ENCODE results near the gene GADL1.

GADL1 gene

DNA sequence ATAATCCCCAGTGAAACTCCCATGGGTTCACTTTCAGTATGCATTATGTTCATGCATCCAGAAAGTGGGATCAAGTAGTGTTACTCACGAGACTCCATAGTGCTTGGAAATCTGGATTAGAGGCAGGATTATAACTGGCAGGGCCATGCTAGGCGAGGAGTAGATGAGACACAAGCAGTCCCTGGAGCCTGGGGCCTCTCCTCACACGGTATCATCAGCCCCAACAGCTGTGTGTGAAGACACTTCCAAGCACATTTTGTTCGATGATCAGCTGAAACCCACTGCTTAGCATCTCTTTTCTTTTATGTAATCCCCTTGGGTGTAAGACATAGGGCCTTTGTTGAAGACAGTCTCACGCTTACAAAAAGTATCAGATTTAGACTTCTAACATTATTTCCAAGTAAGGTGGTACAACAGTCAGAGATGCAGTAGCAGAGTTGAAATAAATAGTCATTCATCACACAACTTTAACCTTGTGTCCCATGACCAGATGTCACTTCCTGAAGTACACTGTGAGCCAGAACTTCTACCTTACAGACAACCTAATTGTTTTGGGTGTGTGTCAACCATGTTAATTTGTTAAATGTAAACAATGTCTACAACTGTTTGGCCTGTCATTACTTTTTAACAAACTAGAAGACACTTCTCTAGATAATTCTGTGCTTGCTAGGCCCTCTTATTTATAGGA, 116.9 kb downstream of the GADL1 start:
- Histone ChIP-seq H3K27ac (ENCODE audit: low read length) (no peak overlapping the region), H3K4me3 (ENCODE audit: low read length) (no peak overlapping the region), H3K4me1 (ENCODE audit: control insufficient read depth, insufficient read depth, low read length) (no peaks in the 10 kb centered on the region), H3K27me3 (ENCODE audit: control insufficient read depth, insufficient read depth, low read length) (no peaks in the 10 kb centered on the region), H3K36me3 (ENCODE audit: control insufficient read depth, insufficient read depth, low read length) (no peaks in the 10 kb centered on the region), H3K9me3 (ENCODE audit: control insufficient read depth, insufficient read depth, low read length) (no peaks in the 10 kb centered on the region)
- no CpG with 5 or more reads among the region's 5 CpGs for WGBS (ENCODE audit: insufficient coverage, insufficient read length)
- DNase-seq (ENCODE audit: low read depth, low spot score): no peak

DNA sequence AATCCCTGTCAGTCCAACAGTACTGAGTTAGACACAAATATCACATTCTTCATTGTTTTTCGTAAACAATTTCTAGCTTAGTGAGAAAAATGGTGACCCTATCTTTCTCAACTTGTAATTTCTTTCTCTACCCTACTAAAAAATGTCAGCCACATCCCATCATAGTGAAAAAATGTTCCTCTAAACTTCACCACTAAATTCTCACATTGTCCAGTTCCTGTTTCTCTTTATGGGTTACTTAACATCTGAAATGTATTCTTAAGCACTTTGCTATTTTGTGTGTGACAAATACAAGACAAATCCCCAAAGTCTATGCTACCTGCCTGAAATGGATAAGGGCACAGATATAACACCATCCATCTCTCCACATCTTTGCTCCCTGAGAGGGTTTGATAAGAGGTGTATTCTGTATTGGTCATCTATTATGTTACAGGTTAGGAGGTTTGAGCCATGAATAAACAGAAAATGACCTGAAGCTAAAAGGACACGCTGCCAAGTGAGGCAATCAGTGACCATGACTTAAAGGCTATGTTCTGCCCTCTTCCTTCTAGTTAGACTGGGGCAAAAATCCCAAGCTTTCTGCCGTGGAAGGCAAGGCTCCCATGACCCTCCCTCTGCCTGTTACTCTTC, 118.2 kb downstream of the GADL1 start:
- Histone ChIP-seq H3K4me1 (ENCODE audit: control insufficient read depth, insufficient read depth, low read length) (no peaks in the 10 kb centered on the region), H3K4me3 (ENCODE audit: low read length) (no peak overlapping the region), H3K9me3 (ENCODE audit: control insufficient read depth, insufficient read depth, low read length) (no peaks in the 10 kb centered on the region), H3K36me3 (ENCODE audit: control insufficient read depth, insufficient read depth, low read length) (no peaks in the 10 kb centered on the region), H3K27me3 (ENCODE audit: control insufficient read depth, insufficient read depth, low read length) (no peaks in the 10 kb centered on the region), H3K27ac (ENCODE audit: low read length) (no peak overlapping the region)
- no CpG with 5 or more reads among the region's 3 CpGs for WGBS (ENCODE audit: insufficient coverage, insufficient read length)
- no peak for DNase-seq (ENCODE audit: low read depth, low spot score)

DNA sequence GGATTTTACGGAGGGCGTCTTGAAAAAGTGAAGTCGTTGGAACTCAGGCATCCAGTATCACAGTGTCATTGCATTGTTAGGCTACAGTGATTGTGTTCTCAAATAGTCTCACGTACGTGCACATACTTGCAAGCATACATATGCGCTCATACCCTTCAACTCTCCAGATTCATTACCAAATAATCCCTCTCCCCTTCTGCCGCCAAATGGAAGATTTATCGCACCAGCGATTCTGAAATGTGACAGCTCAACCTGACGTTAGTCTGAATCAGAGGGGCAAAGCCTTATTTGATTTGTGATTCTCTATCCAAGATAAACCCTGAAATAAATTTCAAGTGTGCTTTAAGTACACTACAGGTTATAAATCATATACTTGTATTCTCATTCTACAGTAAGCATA, 119.4 kb downstream of the GADL1 start:
- Histone ChIP-seq H3K9me3 (ENCODE audit: control insufficient read depth, insufficient read depth, low read length) (no peaks in the 10 kb centered on the region), H3K4me3 (ENCODE audit: low read length) (no peak overlapping the region), H3K4me1 (ENCODE audit: control insufficient read depth, insufficient read depth, low read length) (no peaks in the 10 kb centered on the region), H3K36me3 (ENCODE audit: control insufficient read depth, insufficient read depth, low read length) (no peaks in the 10 kb centered on the region), H3K27ac (ENCODE audit: low read length) (no peak overlapping the region), H3K27me3 (ENCODE audit: control insufficient read depth, insufficient read depth, low read length) (no peaks in the 10 kb centered on the region)
- WGBS (ENCODE audit: insufficient coverage, insufficient read length): no CpG with 5 or more reads among the region's 10 CpGs
- DNase-seq (ENCODE audit: low read depth, low spot score): no peak

DNA sequence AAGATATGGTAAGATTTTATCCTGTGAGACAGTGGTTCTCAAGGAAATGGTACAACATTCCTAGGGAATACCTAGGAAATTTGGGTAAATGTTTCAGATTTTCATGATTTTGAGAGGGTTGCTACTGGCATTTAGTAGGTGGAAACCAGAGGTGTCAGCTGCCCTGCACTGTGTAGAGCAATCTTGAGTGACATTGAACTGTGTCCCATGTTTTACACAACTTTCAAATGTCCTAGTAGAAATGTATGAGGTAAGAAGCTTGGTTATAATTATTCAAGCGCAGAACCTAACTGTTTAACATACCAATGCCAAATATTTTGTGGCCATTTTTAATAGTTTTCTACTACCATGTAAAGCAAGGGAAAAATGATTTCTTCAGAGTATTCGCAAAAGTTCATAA, 120.4 kb downstream of the GADL1 start:
- H3K4me1 ChIP-seq (ENCODE audit: control insufficient read depth, insufficient read depth, low read length): no peaks in the 10 kb centered on the region
- DNase-seq (ENCODE audit: low read depth, low spot score): no peak
- no CpG with 5 or more reads among the region's 2 CpGs for WGBS (ENCODE audit: insufficient coverage, insufficient read length)
- no peak overlapping the region for H3K4me3 ChIP-seq (ENCODE audit: low read length)
- no peaks in the 10 kb centered on the region for H3K36me3 ChIP-seq (ENCODE audit: control insufficient read depth, insufficient read depth, low read length)
- no peaks in the 10 kb centered on the region for H3K9me3 ChIP-seq (ENCODE audit: control insufficient read depth, insufficient read depth, low read length)
- H3K27me3 ChIP-seq (ENCODE audit: control insufficient read depth, insufficient read depth, low read length): no peaks in the 10 kb centered on the region
- H3K27ac ChIP-seq (ENCODE audit: low read length): no peak overlapping the region

DNA sequence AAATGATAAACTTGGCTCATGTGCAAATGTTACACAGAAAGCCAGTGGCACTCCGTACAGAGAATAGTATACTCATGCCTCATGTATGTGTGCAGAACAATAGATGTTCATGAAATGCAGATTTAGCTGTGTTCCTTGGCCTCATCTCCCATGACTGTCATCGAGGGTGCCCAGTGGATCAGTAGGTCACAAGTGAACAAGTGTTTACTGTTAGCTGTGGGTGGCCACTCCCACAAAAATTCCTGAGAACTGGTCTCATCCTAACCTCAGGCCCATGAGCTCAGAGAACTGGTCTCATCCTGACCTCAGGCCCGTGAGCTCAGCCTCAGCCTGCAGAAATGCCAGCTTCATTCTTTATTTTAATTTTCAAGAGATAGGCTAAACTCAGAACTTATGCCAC, 124.1 kb downstream of the GADL1 start:
- no CpG with 5 or more reads among the region's 3 CpGs for WGBS (ENCODE audit: insufficient coverage, insufficient read length)
- Histone ChIP-seq H3K27ac (ENCODE audit: low read length) (no peak overlapping the region), H3K4me1 (ENCODE audit: control insufficient read depth, insufficient read depth, low read length) (no peaks in the 10 kb centered on the region), H3K27me3 (ENCODE audit: control insufficient read depth, insufficient read depth, low read length) (no peaks in the 10 kb centered on the region), H3K9me3 (ENCODE audit: control insufficient read depth, insufficient read depth, low read length) (no peaks in the 10 kb centered on the region), H3K36me3 (ENCODE audit: control insufficient read depth, insufficient read depth, low read length) (no peaks in the 10 kb centered on the region), H3K4me3 (ENCODE audit: low read length) (no peak overlapping the region)
- DNase-seq (ENCODE audit: low read depth, low spot score): no peak

DNA sequence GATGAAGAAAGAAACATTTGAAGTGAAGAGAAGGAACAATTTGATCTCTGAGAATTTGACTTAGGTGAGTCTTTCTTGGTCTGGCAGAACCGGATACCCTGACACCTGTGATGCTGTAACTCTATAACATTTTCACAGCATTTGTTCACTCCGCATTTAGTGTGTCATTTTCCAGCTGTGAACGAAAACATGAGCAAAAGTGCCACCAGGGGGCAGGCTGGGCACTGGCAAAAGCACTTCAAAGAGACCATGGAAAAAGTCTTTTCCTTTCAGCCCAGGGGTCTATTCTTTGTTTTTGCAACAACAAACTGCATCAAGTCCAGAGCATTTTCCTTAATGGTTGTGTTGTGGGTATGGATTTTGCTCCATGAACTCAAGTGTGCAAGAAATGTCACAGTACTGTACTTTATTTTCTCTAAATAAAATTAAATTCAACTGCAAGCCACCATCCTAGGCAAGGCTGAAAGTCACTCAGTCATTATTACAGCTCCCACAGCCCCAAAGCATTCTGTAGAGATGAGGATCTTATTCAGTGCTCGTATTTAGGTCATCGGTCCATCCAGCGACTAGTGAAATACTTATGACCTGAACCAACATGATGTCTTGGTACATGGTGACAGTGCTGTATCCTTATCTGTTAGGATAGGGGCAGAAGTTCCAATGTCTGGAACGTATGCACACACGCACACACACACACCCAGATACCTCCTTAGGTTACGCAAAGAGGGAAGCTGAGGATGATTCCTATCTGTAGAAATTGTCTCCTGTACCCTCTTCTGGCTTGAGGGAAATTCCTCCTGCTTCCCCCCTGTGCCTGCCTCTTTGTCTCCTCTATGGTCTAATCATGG, 125.5 kb downstream of the GADL1 start:
- Histone ChIP-seq H3K4me3 (ENCODE audit: low read length) (no peak overlapping the region), H3K9me3 (ENCODE audit: control insufficient read depth, insufficient read depth, low read length) (no peaks in the 10 kb centered on the region), H3K36me3 (ENCODE audit: control insufficient read depth, insufficient read depth, low read length) (no peaks in the 10 kb centered on the region), H3K4me1 (ENCODE audit: control insufficient read depth, insufficient read depth, low read length) (no peaks in the 10 kb centered on the region), H3K27ac (ENCODE audit: low read length) (no peak overlapping the region), H3K27me3 (ENCODE audit: control insufficient read depth, insufficient read depth, low read length) (no peaks in the 10 kb centered on the region)
- DNase-seq (ENCODE audit: low read depth, low spot score): peak; percentile 52
- WGBS (ENCODE audit: insufficient coverage, insufficient read length): no CpG with 5 or more reads among the region's 9 CpGs

DNA sequence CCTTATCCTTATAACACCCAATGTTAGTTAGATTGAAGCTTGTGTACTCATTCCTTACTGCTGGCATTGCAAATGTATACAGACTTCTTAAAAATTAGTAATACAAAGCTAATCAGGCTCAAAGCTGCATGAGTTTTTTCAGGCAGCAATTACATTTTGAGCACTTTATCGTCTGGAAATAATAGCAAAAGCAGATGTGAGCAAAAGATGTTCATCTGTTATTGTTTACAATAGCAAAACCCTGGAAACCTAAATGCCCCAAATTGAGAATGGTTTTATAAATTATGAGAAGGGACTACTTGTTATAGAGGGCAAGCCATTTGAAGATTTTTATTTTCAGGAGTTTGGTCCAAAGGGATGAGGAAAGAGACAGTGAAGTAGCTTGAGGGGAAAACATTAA, 126.4 kb downstream of the GADL1 start:
- no peaks in the 10 kb centered on the region for H3K36me3 ChIP-seq (ENCODE audit: control insufficient read depth, insufficient read depth, low read length)
- H3K27ac ChIP-seq (ENCODE audit: low read length): no peak overlapping the region
- WGBS (ENCODE audit: insufficient coverage, insufficient read length): no CpG with 5 or more reads among the region's 1 CpG
- no peaks in the 10 kb centered on the region for H3K27me3 ChIP-seq (ENCODE audit: control insufficient read depth, insufficient read depth, low read length)
- no peaks in the 10 kb centered on the region for H3K4me1 ChIP-seq (ENCODE audit: control insufficient read depth, insufficient read depth, low read length)
- no peaks in the 10 kb centered on the region for H3K9me3 ChIP-seq (ENCODE audit: control insufficient read depth, insufficient read depth, low read length)
- no peak overlapping the region for H3K4me3 ChIP-seq (ENCODE audit: low read length)
- DNase-seq (ENCODE audit: low read depth, low spot score): no peak

DNA sequence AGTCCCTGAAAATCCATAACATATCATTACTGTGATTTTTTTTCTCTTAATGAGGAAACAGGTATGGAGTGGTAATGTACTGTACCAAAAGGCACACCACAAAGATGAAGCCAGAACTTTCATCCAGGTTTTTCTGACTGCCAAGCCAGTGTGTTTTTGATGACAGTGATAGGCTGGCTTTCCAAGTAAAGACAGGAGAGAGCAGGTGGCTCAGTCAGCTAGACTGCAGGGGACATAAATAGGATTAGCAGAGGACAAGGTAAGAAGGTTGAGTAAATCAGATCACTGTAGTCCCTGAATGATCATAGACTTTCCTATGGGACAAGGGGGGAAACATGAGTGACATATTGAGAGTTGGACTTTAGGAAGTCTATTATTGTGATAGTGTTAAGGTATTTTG, 127.9 kb downstream of the GADL1 start:
- H3K4me3 ChIP-seq (ENCODE audit: low read length): no peak overlapping the region
- H3K9me3 ChIP-seq (ENCODE audit: control insufficient read depth, insufficient read depth, low read length): no peaks in the 10 kb centered on the region
- H3K4me1 ChIP-seq (ENCODE audit: control insufficient read depth, insufficient read depth, low read length): no peaks in the 10 kb centered on the region
- H3K27me3 ChIP-seq (ENCODE audit: control insufficient read depth, insufficient read depth, low read length): no peaks in the 10 kb centered on the region
- H3K36me3 ChIP-seq (ENCODE audit: control insufficient read depth, insufficient read depth, low read length): no peaks in the 10 kb centered on the region
- H3K27ac ChIP-seq (ENCODE audit: low read length): no peak overlapping the region
- DNase-seq (ENCODE audit: low read depth, low spot score): no peak

DNA sequence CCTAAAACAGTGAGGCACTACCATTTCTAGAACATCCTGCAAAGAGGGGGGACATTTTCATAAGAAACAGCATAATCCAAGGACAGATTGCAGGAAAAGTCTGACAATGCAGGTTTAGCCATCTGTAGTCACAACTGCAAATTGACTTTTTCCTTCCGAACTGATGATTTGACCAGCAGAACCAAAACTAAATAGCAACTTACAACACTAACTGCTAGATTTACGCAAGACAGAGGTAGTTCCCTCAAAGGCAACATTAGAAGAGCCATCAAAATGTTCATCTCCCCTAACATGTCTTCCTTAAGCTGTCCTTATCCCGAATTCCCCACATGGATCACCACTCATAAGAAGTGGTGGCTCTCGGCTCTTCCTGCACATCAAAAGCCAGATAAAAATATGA, 129.6 kb downstream of the GADL1 start:
- DNase-seq (ENCODE audit: low read depth, low spot score): no peak
- no peaks in the 10 kb centered on the region for H3K4me1 ChIP-seq (ENCODE audit: control insufficient read depth, insufficient read depth, low read length)
- H3K27me3 ChIP-seq (ENCODE audit: control insufficient read depth, insufficient read depth, low read length): no peaks in the 10 kb centered on the region
- no peak overlapping the region for H3K4me3 ChIP-seq (ENCODE audit: low read length)
- H3K27ac ChIP-seq (ENCODE audit: low read length): no peak overlapping the region
- H3K36me3 ChIP-seq (ENCODE audit: control insufficient read depth, insufficient read depth, low read length): no peaks in the 10 kb centered on the region
- WGBS (ENCODE audit: insufficient coverage, insufficient read length): no CpG with 5 or more reads among the region's 4 CpGs
- H3K9me3 ChIP-seq (ENCODE audit: control insufficient read depth, insufficient read depth, low read length): no peaks in the 10 kb centered on the region

DNA sequence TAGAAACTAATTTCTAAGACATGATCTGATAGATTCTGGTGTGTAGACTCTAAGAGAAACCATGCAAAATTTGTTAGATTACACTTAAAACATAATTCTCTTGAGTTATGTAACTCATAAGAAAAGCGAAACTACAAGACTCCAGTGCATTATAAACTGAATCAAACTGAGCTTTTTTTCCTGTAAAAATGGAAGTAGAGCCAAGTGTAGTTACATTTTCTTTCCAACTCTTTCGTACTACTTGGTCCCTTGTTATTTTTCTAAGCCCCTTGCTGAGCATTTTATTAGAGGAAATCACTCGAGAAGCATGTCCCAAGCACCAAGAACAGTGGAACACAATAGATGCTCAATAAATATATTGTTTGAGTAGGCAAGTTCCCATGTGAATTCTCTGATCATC, 130.2 kb downstream of the GADL1 start:
- Histone ChIP-seq H3K36me3 (ENCODE audit: control insufficient read depth, insufficient read depth, low read length) (no peaks in the 10 kb centered on the region), H3K9me3 (ENCODE audit: control insufficient read depth, insufficient read depth, low read length) (no peaks in the 10 kb centered on the region), H3K27ac (ENCODE audit: low read length) (no peak overlapping the region), H3K4me1 (ENCODE audit: control insufficient read depth, insufficient read depth, low read length) (no peaks in the 10 kb centered on the region), H3K27me3 (ENCODE audit: control insufficient read depth, insufficient read depth, low read length) (no peaks in the 10 kb centered on the region), H3K4me3 (ENCODE audit: low read length) (no peak overlapping the region)
- no CpG with 5 or more reads among the region's 3 CpGs for WGBS (ENCODE audit: insufficient coverage, insufficient read length)
- no peak for DNase-seq (ENCODE audit: low read depth, low spot score)
